Measurements from ENCODE around the gene DHX32. TPM values are rescaled to one million over a fixed set of nuclear protein-coding genes. Genes with fewer than 3 reads are reported as not detected.

Gene DHX32
- total RNA-seq, 1 experiment from 2014 or later = 12.0 TPM

DNA sequence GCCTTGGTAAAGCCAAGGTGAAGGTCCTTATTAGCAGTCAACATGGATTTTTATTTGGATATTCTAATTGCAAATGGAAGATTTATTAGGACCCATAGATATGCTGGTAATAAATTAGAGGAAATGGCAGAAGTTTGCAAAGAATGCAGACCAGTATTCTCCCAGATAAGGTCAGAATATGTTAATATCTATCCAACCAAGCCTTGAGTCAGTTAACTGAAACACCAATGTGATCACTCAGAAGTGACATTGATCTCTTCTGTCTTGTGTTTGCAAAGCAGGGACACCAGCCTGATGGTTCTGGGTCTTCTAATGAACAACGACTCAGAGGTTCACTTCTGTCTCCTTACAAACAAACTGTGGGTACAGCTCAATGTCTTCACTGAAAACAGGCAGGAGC lies 79.5 kb downstream of the DHX32 start:
- peaks cover 7% of the 10 kb centered on the region in 2 experiments; a peak in 3 of 4 replicates for H3K4me1 Mint-ChIP-seq
- H3K79me1 ChIP-seq (ENCODE audit: insufficient read depth, low read depth, low read length, poor library complexity, severe bottlenecking) = no peaks in the 10 kb centered on the region

More for the DNA sequence above, 79.5 kb downstream of the DHX32 start:
- no peak overlapping the region for H2BK120ac ChIP-seq (ENCODE audit: low read depth, low read length, poor library complexity, severe bottlenecking)
- H4K91ac ChIP-seq (ENCODE audit: insufficient read length, low read depth, low read length) = no peak overlapping the region
- H2BK5ac ChIP-seq (ENCODE audit: insufficient read length, low read length) = no peak overlapping the region
- TF ChIP-seq CTCF (conservative IDR thresholded peaks at IDR 0.05) = no peak
- no peaks in the 10 kb centered on the region for H3K23me2 ChIP-seq (ENCODE audit: insufficient read length, low read depth, low read length, poor library complexity, severe bottlenecking)
- no peak overlapping the region for H3K56ac ChIP-seq (ENCODE audit: insufficient read length, low read depth, low read length)
- no peak overlapping the region for H4K8ac ChIP-seq (replicated peaks; ENCODE audit: insufficient read length, low read depth, low read length)
- H2AFZ ChIP-seq (ENCODE audit: low read length) = no peak overlapping the region
- no CpG with 5 or more reads among the region's 1 CpG for WGBS (ENCODE audit: extremely low coverage, insufficient read length, low lambda C conversion rate)
- H3T11ph ChIP-seq (ENCODE audit: low read length) = no peak overlapping the region
- no peaks in the 10 kb centered on the region for H3K9me3 ChIP-seq (ENCODE audit: control insufficient read depth, low read depth, low read length)
- H3K27me3 ChIP-seq (ENCODE audit: insufficient read depth, low read length) = no peaks in the 10 kb centered on the region
- H3K23ac ChIP-seq (ENCODE audit: insufficient read length, low read depth, low read length) = no peak overlapping the region
- Mint-ChIP-seq H3K9me3 (no peaks in the 10 kb centered on the region), H3K27me3 (ENCODE audit: low read depth) (no peaks in the 10 kb centered on the region), H3K4me3 (no peak overlapping the region), H3K36me3 (ENCODE audit: insufficient read depth in 1 of 3, low read depth in 3 of 3) (peaks cover 17 to 41% (median 25%) of the 10 kb centered on the region in 3 experiments; a peak in 6 of 7 replicates), H3K27ac (no peak overlapping the region)
- no peak overlapping the region for H3K4ac ChIP-seq (ENCODE audit: low read depth, low read length)
- H2BK12ac ChIP-seq (ENCODE audit: insufficient read length, low read depth, low read length) = no peak overlapping the region
- H3K4me1 ChIP-seq (ENCODE audit: insufficient read depth, low read length) = no peaks in the 10 kb centered on the region
- H2AK5ac ChIP-seq (ENCODE audit: insufficient read length, low read length) = no peak overlapping the region
- no peak overlapping the region for H3K18ac ChIP-seq (ENCODE audit: insufficient read length, low read depth, low read length)
- DNase-seq = no peak
- no peak overlapping the region for H3K4me2 ChIP-seq (ENCODE audit: insufficient read depth, insufficient read length, low read length)
- H4K5ac ChIP-seq (ENCODE audit: insufficient read length, low read depth, low read length) = no peak overlapping the region
- H2BK15ac ChIP-seq (ENCODE audit: low read depth, low read length) = no peak overlapping the region
- no peak overlapping the region for H3K14ac ChIP-seq (ENCODE audit: insufficient read depth, low read length)
- H4K20me1 ChIP-seq (ENCODE audit: control insufficient read depth, insufficient read depth, insufficient read length) = no peaks in the 10 kb centered on the region
- H3K27ac ChIP-seq (ENCODE audit: insufficient read length, low read depth, low read length) = no peak overlapping the region
- H3K9ac ChIP-seq (ENCODE audit: extremely low read depth, insufficient read length, low read length) = no peak overlapping the region
- H2BK20ac ChIP-seq (ENCODE audit: low read depth, low read length, poor library complexity, severe bottlenecking) = no peak overlapping the region
- no peaks in the 10 kb centered on the region for H3K79me2 ChIP-seq (ENCODE audit: insufficient read depth, low read length)
